HG03095 (cell line): ENCODE measurements around the gene ADCY5.
"Not testable (repeated sequence)": the region's sequence is repeated elsewhere in the genome, so short reads cannot be mapped to it uniquely, and the experiment has no call there.

Experiments used
- ATAC-seq: cut with Tn5 transposase; IDR thresholded peaks from one replicate; pipeline ENCODE4 v1.9.1; 2021; ENCODE audit warnings: moderate library complexity; ENCODE audit not compliant: unreplicated experiment

The ADCY5 gene

DNA sequence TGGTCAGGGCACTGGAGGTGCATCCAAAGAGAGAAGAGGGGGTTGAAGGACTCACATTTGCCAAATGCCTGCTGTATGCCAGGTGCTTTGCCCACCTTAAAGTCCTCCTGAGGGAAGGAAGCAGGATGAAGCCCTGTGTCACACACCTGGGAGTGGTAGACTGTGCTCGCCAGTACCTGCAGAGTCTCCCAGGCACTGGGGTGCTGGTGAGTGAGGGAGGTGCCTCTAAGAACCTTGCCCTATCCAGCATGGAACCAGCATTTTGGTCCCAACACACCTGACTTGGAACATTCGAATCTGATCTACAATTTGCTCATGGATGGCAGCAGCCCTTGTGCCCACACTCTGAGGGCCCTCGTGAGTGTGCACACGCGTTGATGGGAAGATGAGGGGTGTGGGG lies 170.4 kb downstream of the ADCY5 start:
- ATAC-seq: no peak

DNA sequence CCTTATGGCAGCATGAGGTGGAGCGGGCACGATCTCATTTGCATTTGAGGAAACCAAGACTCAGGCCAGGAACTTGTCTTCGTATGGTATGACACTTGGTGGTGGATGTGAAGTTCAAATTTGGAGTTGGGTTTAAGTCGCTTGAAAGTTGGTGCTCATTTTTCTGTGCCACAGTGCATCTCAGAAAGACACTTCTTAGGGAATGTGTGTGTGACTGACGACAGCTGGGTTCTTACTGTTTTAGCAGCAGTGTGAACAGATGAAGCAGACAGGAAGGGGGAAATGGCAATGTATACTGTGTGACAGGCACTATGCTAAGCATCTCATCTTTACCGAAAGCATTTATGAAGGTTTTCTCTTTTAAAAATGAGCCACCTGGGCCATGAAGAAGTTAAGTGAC lies 171.8 kb downstream of the ADCY5 start:
- ATAC-seq: no peak

- ATAC-seq: no peak
Measured at GRCh38 chr3:123276346-123277006, 172.4 kb downstream of the ADCY5 start.

- ATAC-seq: no peak
Measured at GRCh38 chr3:123275691-123276090, 173.2 kb downstream of the ADCY5 start.

- ATAC-seq: no peak
Measured at GRCh38 chr3:123272547-123272946, 176.3 kb downstream of the ADCY5 start.

DNA sequence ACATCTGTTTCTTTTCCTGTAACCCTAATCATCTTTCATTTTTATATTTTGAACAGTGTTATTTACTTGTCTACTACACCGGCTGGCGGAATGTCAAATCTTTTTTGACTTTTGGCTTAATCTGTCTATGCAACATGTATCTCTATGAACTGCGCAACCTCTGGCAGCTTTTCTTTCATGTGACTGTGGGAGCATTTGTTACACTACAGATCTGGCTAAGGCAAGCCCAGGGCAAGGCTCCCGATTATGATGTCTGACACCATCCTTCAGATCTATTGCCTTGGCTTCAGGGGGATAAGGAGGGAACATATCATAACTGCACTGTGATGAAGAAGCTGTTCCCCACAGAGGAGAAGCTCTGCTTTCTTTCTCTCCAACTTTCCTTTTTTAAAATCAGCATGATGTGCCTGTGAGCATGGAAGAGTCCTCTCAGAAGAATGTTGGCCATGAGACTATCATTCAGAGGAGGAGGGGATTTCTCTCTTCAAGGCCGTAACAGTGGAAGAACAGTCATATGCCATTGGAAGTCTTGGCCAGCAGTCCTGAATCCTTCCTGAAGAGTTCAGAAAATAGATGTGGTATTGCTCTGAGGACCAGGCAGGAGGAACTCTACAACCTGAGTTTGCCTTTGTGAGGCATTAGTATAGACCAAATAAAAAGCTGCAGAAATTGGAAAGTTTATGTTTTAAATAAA lies 177.3 kb downstream of the ADCY5 start:
- ATAC-seq: no peak

DNA sequence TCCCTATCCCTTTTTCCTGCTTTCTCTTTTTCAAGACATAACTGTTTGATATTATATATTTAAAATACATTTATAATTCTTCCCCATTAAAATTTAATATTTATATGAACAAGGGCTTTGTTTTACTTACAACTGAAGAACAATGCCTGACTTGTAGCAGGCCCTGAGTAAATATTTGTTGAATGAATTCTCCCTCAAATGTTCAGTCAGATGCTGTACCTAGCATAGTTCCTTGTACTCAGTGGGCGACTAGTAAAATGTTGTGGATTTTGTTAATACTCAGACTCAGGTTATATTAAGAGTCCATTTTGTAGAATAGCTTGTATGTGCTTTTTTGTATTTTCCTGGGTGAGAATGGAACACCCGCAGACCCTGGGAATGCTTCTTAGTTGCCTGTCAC lies 178.1 kb downstream of the ADCY5 start:
- no peak for ATAC-seq

- no peak for ATAC-seq
Measured at GRCh38 chr3:123267821-123268220, 181.1 kb downstream of the ADCY5 start.

DNA sequence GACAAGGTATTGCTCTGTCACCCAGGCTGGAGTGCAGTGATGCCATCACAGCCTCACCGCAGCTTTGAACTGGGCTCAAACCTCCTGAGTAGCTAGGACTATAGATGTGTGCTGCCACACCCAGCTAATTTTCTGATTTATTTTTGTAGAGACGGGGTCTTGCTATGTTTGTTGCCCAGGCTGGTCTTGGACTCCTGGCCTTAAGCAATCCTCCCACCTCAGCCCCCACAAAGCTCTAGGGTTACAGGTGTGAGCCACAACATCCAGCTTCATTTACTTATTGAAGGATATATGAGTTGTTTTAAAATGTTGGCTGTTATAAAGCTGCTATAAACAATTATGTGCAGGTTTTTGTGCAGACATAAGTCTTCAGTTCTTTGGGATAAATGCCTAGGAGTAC lies 184.9 kb downstream of the ADCY5 start:
- ATAC-seq: no peak

GRCh38 chr3:123262868-123263267 lies 186.0 kb downstream of the ADCY5 start:
- no peak for ATAC-seq

DNA sequence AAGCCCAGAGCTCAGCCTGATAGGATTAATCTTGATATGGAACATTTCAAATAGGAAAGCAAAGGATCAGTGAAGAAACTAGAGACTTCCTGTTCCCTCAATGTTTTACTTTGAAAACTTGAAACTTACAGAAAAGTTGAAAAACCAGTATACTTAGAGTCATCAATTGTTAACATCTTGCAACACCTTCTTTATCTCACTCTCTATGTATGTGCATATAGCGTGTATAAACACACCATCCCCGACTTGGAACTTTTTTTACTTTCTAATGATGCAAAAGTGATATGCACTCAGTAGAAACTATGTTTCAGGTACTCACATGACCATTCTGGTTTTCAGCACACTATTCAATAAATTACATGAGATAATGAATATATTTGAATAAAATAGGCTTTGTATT lies 186.7 kb downstream of the ADCY5 start:
- ATAC-seq: no peak

GRCh38 chr3:123261666-123262065 lies 187.2 kb downstream of the ADCY5 start:
- ATAC-seq: no peak

GRCh38 chr3:123258811-123259420 lies 190.0 kb downstream of the ADCY5 start:
- no peak for ATAC-seq

- ATAC-seq: no peak
Measured at GRCh38 chr3:123258359-123258758, 190.5 kb downstream of the ADCY5 start.

DNA sequence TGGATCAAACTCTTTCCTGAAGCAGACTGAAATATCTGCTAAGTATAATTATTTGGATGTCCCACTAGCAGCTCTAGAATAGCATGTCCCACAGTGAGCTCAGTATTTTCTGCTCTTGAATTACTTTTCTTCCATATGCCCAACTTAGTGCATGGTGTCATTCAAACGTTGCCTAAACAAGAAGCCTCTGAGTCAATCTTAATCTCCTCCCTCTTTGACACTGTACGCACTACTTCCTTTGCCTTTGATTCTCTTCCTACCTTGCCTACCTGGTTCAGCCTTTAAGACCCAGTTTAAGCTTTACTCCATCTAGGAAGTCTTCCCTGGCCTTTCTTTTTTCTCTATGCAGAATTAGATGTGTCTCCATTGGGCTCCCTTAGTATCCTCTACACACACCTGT lies 192.6 kb downstream of the ADCY5 start:
- no peak for ATAC-seq

DNA sequence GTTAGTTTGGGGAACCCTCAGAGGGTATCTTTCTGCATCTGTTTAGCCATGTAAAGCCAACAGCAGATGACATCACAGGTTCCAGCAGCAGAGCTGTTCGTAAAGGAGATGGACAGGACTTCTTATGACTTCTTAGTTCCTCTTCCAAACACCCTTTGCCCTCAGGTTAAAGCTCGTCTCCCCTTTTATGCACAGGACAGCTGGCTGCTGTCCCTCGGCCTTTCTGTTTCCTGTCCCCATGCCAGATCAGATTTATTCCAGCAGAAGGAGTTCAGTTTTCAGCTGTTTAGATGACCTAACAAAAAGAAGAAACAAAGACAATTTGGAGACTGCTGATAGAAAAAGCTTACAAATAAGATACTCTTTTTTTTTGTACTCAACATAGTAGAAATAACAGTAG lies 202.0 kb downstream of the ADCY5 start:
- no peak for ATAC-seq

GRCh38 chr3:123244128-123244527 lies 204.8 kb downstream of the ADCY5 start:
- no peak for ATAC-seq

- no peak for ATAC-seq
Measured at GRCh38 chr3:123239756-123240155, 209.1 kb downstream of the ADCY5 start.

GRCh38 chr3:123239186-123239585 lies 209.7 kb downstream of the ADCY5 start:
- not testable (repeated sequence) for ATAC-seq

GRCh38 chr3:123236902-123237301 lies 212.0 kb downstream of the ADCY5 start:
- no peak for ATAC-seq
